ENCODE results near the gene ELOB. TPM values are rescaled to one million over a fixed set of nuclear protein-coding genes. Genes with fewer than 3 reads are reported as not detected.

ELOB gene
- total RNA-seq (2021; fragmentation: NEBNext Ultra II Directional; extraction: Animal tissue kit (Norgen Biotek cat#: 25700)), result 100 to 1,000 TPM; 329 to 403 (median 352) TPM
- long read RNA-seq, transcript ELOB-203 (4 exons, 991 nt), result major isoform, 279 of 384 reads
- long read RNA-seq, transcript ELOB-205 (3 exons, 331 nt), result minor isoform, 7 of 384 reads
- long read RNA-seq, transcript ELOB-202 (3 exons, 997 nt), result minor isoform, 89 of 384 reads
- long read RNA-seq, partial matches to known transcripts, result 2 of 384 reads
- long read RNA-seq, other reads (novel, unspliced or antisense), result 6 of 384 reads

DNA sequence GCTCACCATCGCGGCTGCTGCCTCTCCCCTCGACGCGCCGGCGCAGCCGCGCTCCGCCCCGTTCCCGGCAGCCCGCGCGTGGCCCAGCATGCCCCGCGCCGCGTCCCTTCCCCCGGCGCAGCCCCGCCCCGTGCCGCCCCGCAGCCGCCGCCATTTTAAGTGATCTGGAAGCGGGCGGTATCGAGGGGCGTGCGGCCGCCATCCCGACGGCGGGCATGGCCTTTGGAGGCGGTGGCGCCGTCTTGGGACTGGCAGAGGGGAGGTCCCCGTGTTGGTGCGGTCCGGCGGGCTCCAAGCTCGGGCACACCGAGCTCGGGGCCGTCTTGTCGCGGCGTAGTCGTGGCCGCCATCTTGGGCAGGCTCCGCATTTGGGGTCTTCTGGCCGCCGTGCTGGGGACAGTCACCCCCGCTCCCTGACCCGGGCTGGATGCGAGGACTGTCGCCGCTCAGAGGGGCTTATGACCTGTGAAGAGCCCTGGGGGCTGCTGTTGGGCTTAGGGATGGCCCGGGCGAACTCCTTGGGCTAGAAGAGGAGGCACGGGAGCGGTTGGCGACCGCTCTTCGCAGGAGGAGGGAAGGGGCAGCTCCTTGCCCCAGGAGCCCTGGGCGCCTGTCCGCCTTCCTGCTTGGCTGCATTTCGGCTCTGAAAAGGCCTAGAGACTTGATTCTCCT is at the start of gene ELOB:
Gene ELOB (minus strand): TSS at position 50 of the 672 bp plus-strand sequence. CDS start 41 bp downstream, at position 9.
- DNase-seq, result peak; percentile 70
- Mint-ChIP-seq H3K27ac (peak within 1 kb of the TSS; percentile 95), H3K4me3 (peak within 1 kb of the TSS; percentile 100), H3K27me3 (ENCODE audit: insufficient read depth) (peaks cover 7% of the 10 kb centered on the region), H3K4me1 (ENCODE audit: low read depth) (peaks cover 37% of the 10 kb centered on the region), H3K36me3 (ENCODE audit: low read depth) (peaks cover 28% of the 10 kb centered on the region), H3K9me3 (no peaks in the 10 kb centered on the region)
- TF ChIP-seq, protein P1, sequence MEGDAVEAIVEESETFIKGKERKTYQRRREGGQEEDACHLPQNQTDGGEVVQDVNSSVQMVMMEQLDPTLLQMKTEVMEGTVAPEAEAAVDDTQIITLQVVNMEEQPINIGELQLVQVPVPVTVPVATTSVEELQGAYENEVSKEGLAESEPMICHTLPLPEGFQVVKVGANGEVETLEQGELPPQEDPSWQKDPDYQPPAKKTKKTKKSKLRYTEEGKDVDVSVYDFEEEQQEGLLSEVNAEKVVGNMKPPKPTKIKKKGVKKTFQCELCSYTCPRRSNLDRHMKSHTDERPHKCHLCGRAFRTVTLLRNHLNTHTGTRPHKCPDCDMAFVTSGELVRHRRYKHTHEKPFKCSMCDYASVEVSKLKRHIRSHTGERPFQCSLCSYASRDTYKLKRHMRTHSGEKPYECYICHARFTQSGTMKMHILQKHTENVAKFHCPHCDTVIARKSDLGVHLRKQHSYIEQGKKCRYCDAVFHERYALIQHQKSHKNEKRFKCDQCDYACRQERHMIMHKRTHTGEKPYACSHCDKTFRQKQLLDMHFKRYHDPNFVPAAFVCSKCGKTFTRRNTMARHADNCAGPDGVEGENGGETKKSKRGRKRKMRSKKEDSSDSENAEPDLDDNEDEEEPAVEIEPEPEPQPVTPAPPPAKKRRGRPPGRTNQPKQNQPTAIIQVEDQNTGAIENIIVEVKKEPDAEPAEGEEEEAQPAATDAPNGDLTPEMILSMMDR (IDR thresholded peaks at IDR 0.05), result no peak

DNA sequence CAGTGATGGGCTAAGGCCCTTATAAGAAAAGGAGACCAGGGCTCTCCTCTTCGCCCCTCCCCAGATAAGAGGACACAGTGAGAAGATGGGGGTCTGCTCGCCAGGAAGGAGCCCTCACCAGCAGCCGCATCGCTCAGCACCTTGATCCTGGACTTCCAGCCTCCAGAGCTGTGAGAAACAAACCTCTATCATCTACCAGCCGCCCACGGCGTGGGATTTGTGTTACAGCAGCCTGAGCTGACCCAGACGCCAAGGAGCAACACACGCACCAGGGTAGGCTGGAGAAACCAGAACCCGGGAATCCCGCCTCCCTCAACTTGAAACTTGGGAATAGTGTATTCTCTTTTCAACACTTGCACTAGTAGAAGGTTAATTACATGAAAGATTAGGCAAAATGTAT is 48.8 kb upstream of the ELOB start:
- H3K9me3 Mint-ChIP-seq, result no peaks in the 10 kb centered on the region
- H3K36me3 Mint-ChIP-seq (ENCODE audit: low read depth), result no peaks in the 10 kb centered on the region

DNA sequence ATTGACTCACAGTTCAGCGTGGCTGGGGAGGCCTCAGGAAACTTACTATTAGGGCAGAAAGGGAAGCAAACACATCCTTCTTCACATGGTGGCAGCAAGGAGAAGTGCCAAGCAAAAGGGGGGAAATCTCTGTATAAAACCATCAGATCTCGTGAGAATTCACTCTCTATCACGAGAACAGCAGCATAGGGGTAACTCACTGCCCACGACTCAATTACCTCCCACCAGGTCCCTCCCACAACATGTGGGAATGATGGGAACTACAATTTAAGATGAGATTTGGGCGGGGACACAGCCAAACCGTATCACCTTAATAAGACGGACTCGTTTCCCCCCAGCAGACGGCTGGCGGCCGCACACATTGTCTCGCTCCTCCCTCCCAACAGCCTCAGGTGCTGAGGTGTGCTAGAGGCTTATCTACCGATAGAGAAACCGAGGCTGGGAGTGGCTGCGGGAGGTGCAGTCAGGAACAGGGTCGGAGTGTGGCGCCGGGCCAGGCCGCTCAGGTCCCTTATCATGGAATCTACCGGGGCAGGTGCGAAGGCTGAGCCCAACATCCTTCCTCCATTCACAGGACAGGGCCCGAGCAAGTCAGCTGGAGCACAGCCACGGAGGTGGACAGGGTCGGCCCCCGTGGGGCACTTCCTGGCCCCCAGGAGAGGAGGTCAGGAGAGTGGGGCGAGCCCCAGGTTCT is 48.1 kb upstream of the ELOB start:
- Mint-ChIP-seq H3K27ac (no peak overlapping the region), H3K36me3 (ENCODE audit: low read depth) (no peaks in the 10 kb centered on the region), H3K4me1 (ENCODE audit: low read depth) (no peaks in the 10 kb centered on the region), H3K4me3 (no peak overlapping the region), H3K9me3 (no peaks in the 10 kb centered on the region), H3K27me3 (ENCODE audit: insufficient read depth) (peaks cover 41% of the 10 kb centered on the region)
- DNase-seq, result no peak
- TF ChIP-seq, protein P1 (IDR thresholded peaks at IDR 0.05), result no peak

More for the DNA sequence above, 48.8 kb upstream of the ELOB start:
- DNase-seq, result no peak
- Mint-ChIP-seq H3K27me3 (ENCODE audit: insufficient read depth) (peaks cover 40% of the 10 kb centered on the region), H3K4me3 (no peak overlapping the region), H3K4me1 (ENCODE audit: low read depth) (no peaks in the 10 kb centered on the region), H3K27ac (no peak overlapping the region)
- TF ChIP-seq, protein P1 (IDR thresholded peaks at IDR 0.05), result no peak

DNA sequence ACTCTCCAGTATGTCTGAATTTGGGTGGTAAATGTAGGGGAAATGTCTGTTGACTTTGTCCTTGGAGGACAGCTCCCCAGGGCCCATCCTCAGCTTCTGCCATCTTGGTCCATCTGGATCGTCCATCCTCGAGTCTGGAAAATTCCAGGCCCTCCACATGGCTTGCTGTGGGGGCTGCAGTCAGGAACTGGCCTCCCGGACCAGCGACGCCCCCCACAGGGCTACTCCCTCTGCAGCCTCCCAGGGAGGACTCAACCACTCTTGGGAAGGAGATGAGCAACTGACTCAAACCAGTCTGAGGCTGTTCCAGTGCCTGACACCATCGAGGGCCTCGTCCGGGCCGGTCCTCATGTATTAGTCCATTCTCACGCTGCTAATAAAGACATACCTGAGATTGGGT is 47.5 kb upstream of the ELOB start:
- no peaks in the 10 kb centered on the region for H3K36me3 Mint-ChIP-seq (ENCODE audit: low read depth)
- TF ChIP-seq, protein P1 (IDR thresholded peaks at IDR 0.05), result no peak
- peaks cover 42% of the 10 kb centered on the region for H3K27me3 Mint-ChIP-seq (ENCODE audit: insufficient read depth)
- no peak overlapping the region for H3K27ac Mint-ChIP-seq
- no peaks in the 10 kb centered on the region for H3K4me1 Mint-ChIP-seq (ENCODE audit: low read depth)
- H3K9me3 Mint-ChIP-seq, result no peaks in the 10 kb centered on the region
- no peak overlapping the region for H3K4me3 Mint-ChIP-seq
- no peak for DNase-seq

DNA sequence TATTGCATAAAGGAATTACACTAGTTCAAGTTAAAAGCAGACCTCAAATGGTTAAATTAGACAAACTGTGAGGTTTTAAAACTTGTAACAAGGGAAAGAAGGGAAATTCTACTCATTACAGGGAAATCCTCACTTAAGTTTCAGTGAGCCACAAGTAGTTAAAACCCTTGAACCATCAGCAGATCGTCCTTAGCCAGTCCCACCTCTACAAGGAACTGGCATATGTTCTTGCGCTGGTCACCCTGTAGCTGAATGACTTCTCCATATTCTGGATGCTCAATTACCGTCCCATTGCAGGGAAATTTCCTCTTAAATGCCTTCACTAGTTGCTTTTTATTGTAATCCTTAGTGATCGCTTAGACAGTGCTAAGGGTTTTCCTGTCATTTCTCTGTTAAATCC is 45.4 kb upstream of the ELOB start:
- H3K27me3 Mint-ChIP-seq (ENCODE audit: insufficient read depth), result peaks cover 40% of the 10 kb centered on the region
- no peaks in the 10 kb centered on the region for H3K4me1 Mint-ChIP-seq (ENCODE audit: low read depth)
- TF ChIP-seq, protein P1 (IDR thresholded peaks at IDR 0.05), result no peak
- no peak overlapping the region for H3K4me3 Mint-ChIP-seq
- H3K36me3 Mint-ChIP-seq (ENCODE audit: low read depth), result no peaks in the 10 kb centered on the region
- DNase-seq, result no peak
- H3K9me3 Mint-ChIP-seq, result no peaks in the 10 kb centered on the region
- no peak overlapping the region for H3K27ac Mint-ChIP-seq
